HFF-Myc (cell line): ENCODE results near the gene ABCA5.
A peak's percentile ranks its signal among the peaks of the same experiment; 100 is the strongest.
"Not testable (repeated sequence)": the region's sequence is repeated elsewhere in the genome, so short reads cannot be mapped to it uniquely, and the experiment has no call there.

Experiments used
- DNase-seq: peaks from one replicate; pipeline ENCODE4 v3.0.0-alpha.2; 2011; ENCODE audit warnings: low read depth; ENCODE audit errors: extremely low read depth
- H3K4me3 ChIP-seq: replicated peaks from 2 replicates; pipeline ENCODE4 v1.5.1; 2011; ENCODE audit warnings: low read depth, mild to moderate bottlenecking, control low read depth, low read length
- CTCF ChIP-seq: IDR thresholded peaks from 2 replicates; pipeline ENCODE4 v1.5.1; 2012; ENCODE audit warnings: mild to moderate bottlenecking, low read depth, low read length, control low read depth; ENCODE audit errors: missing control alignments

The ABCA5 gene

GRCh38 chr17:69286257-69286656, 40.7 kb downstream of the ABCA5 start:
- no peak for TF ChIP-seq CTCF
- no peak for DNase-seq
- H3K4me3 ChIP-seq: no peak overlapping the region

- TF ChIP-seq CTCF: no peak
- H3K4me3 ChIP-seq: no peak overlapping the region
- no peak for DNase-seq
Measured at GRCh38 chr17:69284646-69285045, 42.3 kb downstream of the ABCA5 start.

- TF ChIP-seq CTCF: no peak
- DNase-seq: no peak
- H3K4me3 ChIP-seq: no peak overlapping the region
Measured at GRCh38 chr17:69282002-69282401, 44.9 kb downstream of the ABCA5 start.

- H3K4me3 ChIP-seq, DNase-seq: not testable (repeated sequence)
Measured at GRCh38 chr17:69276279-69276678, 50.7 kb downstream of the ABCA5 start.

GRCh38 chr17:69275751-69276150, 51.2 kb downstream of the ABCA5 start:
- no peak overlapping the region for H3K4me3 ChIP-seq
- TF ChIP-seq CTCF: no peak
- no peak for DNase-seq

GRCh38 chr17:69271023-69271422, 55.9 kb downstream of the ABCA5 start:
- DNase-seq: no peak
- no peak for TF ChIP-seq CTCF
- no peak overlapping the region for H3K4me3 ChIP-seq

- H3K4me3 ChIP-seq: no peak overlapping the region
- peak; percentile 9 for DNase-seq
- TF ChIP-seq CTCF: no peak
Measured at GRCh38 chr17:69269131-69269998, 57.6 kb downstream of the ABCA5 start.
